SU-DHL-6 (cell line): ENCODE results near the gene NCOA5.

Source experiments
- CTCF ChIP-seq: fragments of 200-600 bp; sonication (generic); IDR thresholded peaks from one replicate; pipeline ENCODE4 v1.5.1; 2017; ENCODE audit warnings: antibody characterized with exemption, mild to moderate bottlenecking, low read length, moderate library complexity; ENCODE audit not compliant: insufficient read depth, poor library complexity, severe bottlenecking
- EZH2phosphoT487 ChIP-seq: fragments of 200-600 bp; sonication (generic), shearing (Covaris generic); conservative IDR thresholded peaks from 2 replicates; pipeline ENCODE4 v1.6.1; 2018; ENCODE audit warnings: mild to moderate bottlenecking, antibody characterized with exemption, low read length, moderate library complexity, mixed read lengths

DNA sequence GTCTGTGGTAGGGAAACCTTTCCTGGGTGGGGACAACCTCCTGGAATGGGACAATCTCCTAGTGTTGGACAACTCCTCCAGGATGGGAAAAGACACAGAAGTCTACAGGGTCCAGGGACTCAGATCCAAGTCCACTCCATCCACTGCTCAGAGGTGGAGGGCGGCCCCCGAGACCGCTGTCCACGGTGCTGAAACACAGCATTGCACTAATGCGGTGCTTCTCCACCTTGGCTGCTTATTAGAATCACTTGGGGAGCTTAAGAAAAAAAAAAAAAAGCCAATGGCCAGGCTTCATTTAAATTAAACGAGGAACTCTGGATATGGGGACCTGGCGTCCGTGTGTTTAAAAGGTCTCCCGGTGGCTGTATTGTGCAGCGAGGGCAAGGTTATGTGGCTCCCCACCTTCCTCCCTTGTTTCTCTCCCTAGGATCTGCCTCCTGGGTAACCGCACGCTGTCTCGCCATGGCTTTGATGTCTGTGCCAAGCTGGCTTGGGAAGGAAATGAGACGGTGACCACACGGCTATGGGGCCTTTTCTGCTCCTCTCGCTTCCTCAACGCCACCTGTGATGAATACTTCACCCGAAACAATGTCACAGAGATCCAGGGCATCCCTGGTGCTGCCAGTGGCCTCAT lies 48.7 kb downstream of the NCOA5 start:
- no peak for TF ChIP-seq CTCF
- TF ChIP-seq EZH2phosphoT487: no peak
